Stomach (tissue), 4 donors: Measurements from ENCODE around the gene IGF1R.

ENCODE experiments used
- POLR2A ChIP-seq, 4 donors: fragments of 450-650 bp; IDR thresholded peaks; one replicate each; pipeline ENCODE4 v1.6.1; 2016; ENCODE audit warnings: antibody characterized with exemption in 4 of 4, control low read depth in 2 of 4, mild to moderate bottlenecking in 1 of 4, moderate library complexity in 1 of 4
- POLR2AphosphoS5 ChIP-seq, 3 donors: sonication (generic); formaldehyde crosslinking; IDR thresholded peaks; one replicate each; pipeline ENCODE4 v1.6.1; 2016; ENCODE audit warnings: antibody characterized with exemption in 3 of 3
- TF ChIP-seq, protein P1 (sequence below), 7 experiments: fragments of 450-650 bp in 4 of 7; fragments of 200-600 bp in 3 of 7; sonication (generic) in 3 of 7; IDR thresholded peaks; one replicate each; pipeline ENCODE4 v1.5.1; 2016 to 2019; ENCODE audit warnings: antibody characterized with exemption in 7 of 7, control low read depth in 2 of 7, mild to moderate bottlenecking in 1 of 7

DNA sequence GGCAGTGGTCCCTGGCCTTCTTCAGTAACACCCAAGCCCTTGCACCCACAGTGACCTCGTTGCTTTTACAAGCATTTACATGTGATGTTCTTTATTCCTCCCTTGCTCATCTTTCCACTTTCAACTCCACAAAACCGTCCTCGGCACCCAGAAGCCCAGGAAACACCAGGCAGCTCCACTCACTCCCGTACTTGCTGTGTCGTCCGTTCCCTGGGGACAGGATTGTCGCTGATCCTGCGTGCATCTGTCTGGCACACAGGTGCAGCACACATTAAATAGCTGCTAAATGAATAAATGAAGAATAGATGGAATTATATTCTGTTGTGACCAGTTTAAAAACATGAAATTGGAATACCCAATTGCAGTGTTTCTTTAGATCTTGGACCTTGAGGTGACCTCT lies 239.6 kb downstream of the IGF1R start:
- TF ChIP-seq, protein P1, sequence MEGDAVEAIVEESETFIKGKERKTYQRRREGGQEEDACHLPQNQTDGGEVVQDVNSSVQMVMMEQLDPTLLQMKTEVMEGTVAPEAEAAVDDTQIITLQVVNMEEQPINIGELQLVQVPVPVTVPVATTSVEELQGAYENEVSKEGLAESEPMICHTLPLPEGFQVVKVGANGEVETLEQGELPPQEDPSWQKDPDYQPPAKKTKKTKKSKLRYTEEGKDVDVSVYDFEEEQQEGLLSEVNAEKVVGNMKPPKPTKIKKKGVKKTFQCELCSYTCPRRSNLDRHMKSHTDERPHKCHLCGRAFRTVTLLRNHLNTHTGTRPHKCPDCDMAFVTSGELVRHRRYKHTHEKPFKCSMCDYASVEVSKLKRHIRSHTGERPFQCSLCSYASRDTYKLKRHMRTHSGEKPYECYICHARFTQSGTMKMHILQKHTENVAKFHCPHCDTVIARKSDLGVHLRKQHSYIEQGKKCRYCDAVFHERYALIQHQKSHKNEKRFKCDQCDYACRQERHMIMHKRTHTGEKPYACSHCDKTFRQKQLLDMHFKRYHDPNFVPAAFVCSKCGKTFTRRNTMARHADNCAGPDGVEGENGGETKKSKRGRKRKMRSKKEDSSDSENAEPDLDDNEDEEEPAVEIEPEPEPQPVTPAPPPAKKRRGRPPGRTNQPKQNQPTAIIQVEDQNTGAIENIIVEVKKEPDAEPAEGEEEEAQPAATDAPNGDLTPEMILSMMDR (IDR thresholded peaks at IDR 0.05): no peak
- TF ChIP-seq POLR2AphosphoS5 (IDR thresholded peaks at IDR 0.05) (no peak), POLR2A (IDR thresholded peaks at IDR 0.05) (no peak)
